Adrenal gland (tissue), 5 donors: Measurements from ENCODE around the gene C9orf153.

ENCODE experiments used
- CTCF ChIP-seq, 6 experiments: fragments of 450-650 bp in 4 of 6; fragments of 200-600 bp in 2 of 6; sonication (generic) in 1 of 6; IDR thresholded peaks; 1 replicate in 5 of 6; 2 replicates in 1 of 6; pipeline versions ENCODE4 v1.5.1 to v1.8.0; 2016 to 2021; ENCODE audit warnings: antibody characterized with exemption in 6 of 6, mild to moderate bottlenecking in 2 of 6, moderate library complexity in 1 of 6
- POLR2A ChIP-seq, 2 donors: fragments of 450-650 bp; IDR thresholded peaks; one replicate each; pipeline ENCODE4 v1.6.1; 2017; ENCODE audit warnings: antibody characterized with exemption in 2 of 2, mild to moderate bottlenecking in 2 of 2, moderate library complexity in 1 of 2
- donor health status: DM: no; HTN: no; CAD: no.

DNA sequence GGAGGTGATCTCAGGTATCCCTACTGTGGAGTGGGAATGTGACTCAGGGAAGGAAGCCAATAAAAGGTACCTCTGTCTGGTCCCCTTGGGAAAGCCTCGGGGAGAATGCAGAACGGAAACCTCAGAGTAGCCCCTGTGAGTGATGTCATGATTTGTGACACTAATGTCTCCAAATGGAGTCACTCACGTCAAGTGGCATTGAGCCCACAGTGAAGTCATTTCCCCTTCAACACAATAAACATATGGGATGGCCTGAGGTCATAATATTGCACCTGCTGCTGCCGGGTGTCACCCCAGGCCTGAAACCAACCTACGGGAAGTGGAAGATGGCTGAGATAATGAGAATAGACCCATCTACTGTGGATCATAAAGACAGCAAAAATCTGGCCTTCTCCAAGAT, 84.2 kb downstream of the C9orf153 start:
- TF ChIP-seq POLR2A (IDR thresholded peaks at IDR 0.05) (no peak), CTCF (IDR thresholded peaks at IDR 0.05) (no peak)
